GM23248 (cell line): Measurements from ENCODE around the gene RSBN1L. TPM values are rescaled to one million over a fixed set of nuclear protein-coding genes. Genes with fewer than 3 reads are reported as not detected.

Experiments
- DNase-seq: peaks from one replicate; pipeline ENCODE4 v3.0.0-alpha.2; 2015
- H2AFZ ChIP-seq: fragments of 200-600 bp; sonication (generic); 2 replicates; pipeline ENCODE4 v1.6.1; 2016; ENCODE audit warnings: antibody characterized with exemption
- H3F3A ChIP-seq: fragments of 200-600 bp; sonication (generic); 2 replicates; pipeline ENCODE4 v1.6.1; 2016; ENCODE audit warnings: mild to moderate bottlenecking, antibody characterized with exemption, mixed run types; ENCODE audit not compliant: insufficient read depth
- H3K27ac ChIP-seq: fragments of 200-600 bp; sonication (generic); 2 replicates; pipeline ENCODE4 v1.5.1; 2016; ENCODE audit warnings: mild to moderate bottlenecking
- H3K27me3 ChIP-seq: fragments of 200-600 bp; sonication (generic); replicated peaks from 2 replicates; pipeline ENCODE4 v1.6.1; 2016; ENCODE audit warnings: mild to moderate bottlenecking; ENCODE audit not compliant: insufficient read depth
- H3K36me3 ChIP-seq: fragments of 200-600 bp; sonication (generic); 2 replicates; pipeline ENCODE4 v1.6.1; 2016; ENCODE audit warnings: low read depth, mild to moderate bottlenecking
- H3K4me1 ChIP-seq: fragments of 200-600 bp; sonication (generic); 2 replicates; pipeline ENCODE4 v1.6.1; 2016; ENCODE audit warnings: mild to moderate bottlenecking; ENCODE audit not compliant: insufficient read depth
- H3K4me2 ChIP-seq: fragments of 200-600 bp; sonication (generic); one replicate; pipeline ENCODE4 v1.6.1; 2016; ENCODE audit warnings: mild to moderate bottlenecking; ENCODE audit not compliant: unreplicated experiment
- H3K4me3 ChIP-seq: fragments of 200-600 bp; sonication (generic); 2 replicates; pipeline ENCODE4 v1.5.1; 2016; ENCODE audit warnings: mild to moderate bottlenecking
- H3K79me2 ChIP-seq: fragments of 200-600 bp; sonication (generic); 2 replicates; pipeline ENCODE4 v1.6.1; 2016; ENCODE audit warnings: mild to moderate bottlenecking; ENCODE audit not compliant: insufficient read depth
- H3K9ac ChIP-seq: fragments of 200-600 bp; sonication (generic); 2 replicates; pipeline ENCODE4 v1.6.1; 2016; ENCODE audit warnings: mild to moderate bottlenecking
- H3K9me2 ChIP-seq: fragments of 200-600 bp; sonication (generic); 2 replicates; pipeline ENCODE4 v1.6.1; 2016; ENCODE audit warnings: mixed run types, mild to moderate bottlenecking, moderate library complexity; ENCODE audit not compliant: insufficient read depth
- H3K9me3 ChIP-seq: fragments of 200-600 bp; sonication (generic); one replicate; pipeline ENCODE4 v1.6.1; 2017; ENCODE audit warnings: low read depth
- H4K20me1 ChIP-seq: fragments of 200-600 bp; sonication (generic); 2 replicates; pipeline ENCODE4 v1.6.0; 2016; ENCODE audit not compliant: insufficient read depth
- EZH2 ChIP-seq: fragments of 200-600 bp; sonication (generic); IDR thresholded peaks from 2 replicates; pipeline ENCODE4 v1.6.1; 2018; ENCODE audit warnings: antibody characterized with exemption, mild to moderate bottlenecking; ENCODE audit not compliant: insufficient read depth, poor library complexity, severe bottlenecking
- EZH2phosphoT487 ChIP-seq: fragments of 200-600 bp; sonication (generic); IDR thresholded peaks from 2 replicates; pipeline ENCODE4 v1.6.1; 2018; ENCODE audit warnings: antibody characterized with exemption, moderate library complexity, mild to moderate bottlenecking, low read depth; ENCODE audit not compliant: insufficient read depth
- WGBS, 2 experiments: methylation state at CpG; one replicate each; pipeline ENCODE4 v1.1.6; 2015 to 2017; ENCODE audit warnings: low lambda C conversion rate in 2 of 2, low coverage in 1 of 2; ENCODE audit errors: missing lambda C conversion rate in 2 of 2; 5-methylcytosine and 5-hydroxymethylcytosine counted together
- in situ Hi-C: fragments of 300-500 bp; cut with MboI; formaldehyde crosslinking; loops from 2 replicates; pipeline ENCODE4 v1.15.0; 2020
- polyA plus RNA-seq: library from polyadenylated mRNA; unstranded; fragments of >200 nt; fragmentation: Nextera tagmentation; extraction: Ambion mirVana; gene quantifications from 2 replicates; pipeline ENCODE4 v1.2.1, GENCODE V29; 2016
- total RNA-seq: library from RNA; depleted of rRNA; stranded (reverse); fragments of >200 nt; shearing (Covaris generic); gene quantifications from 2 replicates; pipeline ENCODE4 v1.2.3, GENCODE V29; 2014; rRNA removed

Gene RSBN1L
- total and polyA plus RNA-seq, 2 experiments from 2014 or later = 2.5 to 13.3 TPM

- in situ Hi-C loops = no loop called here
- WGBS, 2 experiments = 82 to 86% methylated on average over 8 of the region's 8 CpGs
These were observed 134.5 kb downstream of the RSBN1L start for GRCh38 chr7:77830649-77831355.

GRCh38 chr7:77831481-77831880 lies 135.2 kb downstream of the RSBN1L start:
- H3K36me3 ChIP-seq = no peaks in the 10 kb centered on the region
- H3F3A ChIP-seq = peaks cover 19% of the 10 kb centered on the region; the same call in 1 of the 2 replicates
- no peak overlapping the region for H3K27ac ChIP-seq
- no peak overlapping the region for H2AFZ ChIP-seq
- H3K79me2 ChIP-seq = peaks cover 42% of the 10 kb centered on the region
- H3K4me3 ChIP-seq = no peak overlapping the region
- H3K4me1 ChIP-seq = peaks cover 27% of the 10 kb centered on the region
- H4K20me1 ChIP-seq = no peaks in the 10 kb centered on the region
- no peak for DNase-seq
- WGBS, 2 experiments = 95 to 96% methylated on average over 7 of the region's 7 CpGs
- in situ Hi-C loops = no loop called here
- no peak overlapping the region for H3K9ac ChIP-seq
- no peaks in the 10 kb centered on the region for H3K9me2 ChIP-seq
- H3K27me3 ChIP-seq = no peaks in the 10 kb centered on the region
- TF ChIP-seq EZH2 = no peak
- no peak for TF ChIP-seq EZH2phosphoT487
- no peak overlapping the region for H3K4me2 ChIP-seq
- H3K9me3 ChIP-seq = no peaks in the 10 kb centered on the region

More at GRCh38 chr7:77830649-77831355, 134.5 kb downstream of the RSBN1L start:
- Histone ChIP-seq H2AFZ (no peak overlapping the region), H3K9ac (no peak overlapping the region), H4K20me1 (no peaks in the 10 kb centered on the region), H3K36me3 (no peaks in the 10 kb centered on the region), H3K79me2 (peaks cover 42% of the 10 kb centered on the region), H3K9me3 (no peaks in the 10 kb centered on the region), H3K27ac (no peak overlapping the region), H3K4me1 (peaks cover 27% of the 10 kb centered on the region), H3K4me2 (no peak overlapping the region), H3K27me3 (no peaks in the 10 kb centered on the region), H3F3A (peaks cover 19% of the 10 kb centered on the region; the same call in 1 of the 2 replicates), H3K4me3 (no peak overlapping the region), H3K9me2 (no peaks in the 10 kb centered on the region)
- TF ChIP-seq EZH2 (no peak), EZH2phosphoT487 (no peak)
- peak; percentile 8 for DNase-seq

DNA sequence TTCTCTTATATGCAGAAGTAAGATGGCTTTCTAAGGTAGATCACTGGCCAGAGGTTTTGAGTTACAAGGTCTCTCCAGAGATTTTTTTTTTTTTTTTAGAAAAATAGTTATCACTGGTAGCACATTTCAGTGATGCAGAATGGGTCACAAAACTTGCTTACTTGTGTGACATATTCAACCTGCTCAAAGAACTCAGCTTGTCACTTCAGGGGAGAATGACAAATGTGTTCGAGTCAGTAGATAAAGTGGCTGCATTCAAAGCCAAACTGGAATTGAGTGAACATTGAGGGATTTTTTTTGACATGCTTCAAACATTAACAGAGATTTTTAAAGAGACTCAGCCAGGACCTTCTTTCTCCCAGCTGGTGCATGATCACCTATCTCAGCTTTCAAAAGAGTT lies 135.7 kb downstream of the RSBN1L start:
- Histone ChIP-seq H3K79me2 (peaks cover 44% of the 10 kb centered on the region), H3F3A (peaks cover 19% of the 10 kb centered on the region; the same call in 1 of the 2 replicates), H3K27ac (no peak overlapping the region), H2AFZ (no peak overlapping the region), H3K4me1 (peaks cover 27% of the 10 kb centered on the region), H3K9me3 (no peaks in the 10 kb centered on the region), H3K27me3 (no peaks in the 10 kb centered on the region), H3K36me3 (no peaks in the 10 kb centered on the region), H3K4me3 (no peak overlapping the region), H3K4me2 (no peak overlapping the region), H4K20me1 (no peaks in the 10 kb centered on the region), H3K9ac (no peak overlapping the region), H3K9me2 (no peaks in the 10 kb centered on the region)
- in situ Hi-C loops = no loop called here
- TF ChIP-seq EZH2 (no peak), EZH2phosphoT487 (no peak)
- no peak for DNase-seq
- 93 to 100% methylated on average over 1 of the region's 1 CpG for WGBS, 2 experiments

Other genes with a start within 250 kb of the RSBN1L start
- gene PTPN12, start 159.2 kb upstream of the RSBN1L start, total RNA-seq = 24.9 and 25.6 TPM in 2 replicates
- gene PTPN12, start 159.2 kb upstream of the RSBN1L start, polyA plus RNA-seq = 18.7 and 21.7 TPM in 2 replicates
- gene TMEM60, start 102.0 kb downstream of the RSBN1L start, total RNA-seq = 9.9 and 17.7 TPM in 2 replicates
- 28.2 and 28.9 TPM in 2 replicates for gene TMEM60, start 102.0 kb downstream of the RSBN1L start, polyA plus RNA-seq
- 29.9 and 30.2 TPM in 2 replicates for gene PHTF2, start 102.3 kb downstream of the RSBN1L start, total RNA-seq
- gene PHTF2, start 102.3 kb downstream of the RSBN1L start, polyA plus RNA-seq = 22.0 and 23.6 TPM in 2 replicates